Stimulated activated CD4-positive, alpha-beta T cell treated with anti-CD3 and anti-CD28 coated beads, TNF-alpha, amount 100 ng/mL, for 24 hours (primary cell): Measurements from ENCODE around the gene DDN.

ENCODE experiments used
- DNase-seq, 3 experiments: peaks; one replicate each; pipeline ENCODE4 v3.0.0-alpha.2; 2020; ENCODE audit warnings: low read depth in 3 of 3

DDN gene

GRCh38 chr12:49013428-49013827 lies 14.3 kb upstream of the DDN start:
- no peak for DNase-seq

DNA sequence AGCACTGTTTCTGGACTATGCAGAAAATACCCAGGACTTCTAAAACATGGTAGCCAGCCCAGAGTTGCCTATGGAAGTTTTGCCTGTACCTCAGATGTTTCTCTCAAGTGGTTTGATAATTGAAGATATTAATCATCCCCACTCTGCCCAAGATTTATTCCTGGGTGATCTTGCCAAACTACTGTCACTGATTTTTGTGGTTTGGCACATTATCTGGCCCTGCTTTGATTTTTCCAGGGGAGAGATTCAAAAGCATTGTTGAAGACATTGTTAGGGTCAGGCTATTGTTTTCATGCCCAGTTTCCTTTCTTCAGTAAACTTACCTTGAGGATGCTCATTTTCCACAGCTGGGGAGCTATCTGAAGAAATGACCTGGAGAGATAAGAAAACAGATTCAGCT lies 13.6 kb upstream of the DDN start:
- DNase-seq: no peak

GRCh38 chr12:49010092-49010668 lies 11.0 kb upstream of the DDN start:
- no peak for DNase-seq

GRCh38 chr12:49008943-49009342 lies 9.8 kb upstream of the DDN start:
- DNase-seq: no peak

GRCh38 chr12:49000346-49000745 lies 1.2 kb upstream of the DDN start:
- DNase-seq: no peak

GRCh38 chr12:48998497-48999353 lies 450 bp downstream of the DDN start:
- peak in 1 of 3 experiments; percentile 28 for DNase-seq

- DNase-seq: no peak
These were observed 1.3 kb downstream of the DDN start for GRCh38 chr12:48997719-48998496.

DNA sequence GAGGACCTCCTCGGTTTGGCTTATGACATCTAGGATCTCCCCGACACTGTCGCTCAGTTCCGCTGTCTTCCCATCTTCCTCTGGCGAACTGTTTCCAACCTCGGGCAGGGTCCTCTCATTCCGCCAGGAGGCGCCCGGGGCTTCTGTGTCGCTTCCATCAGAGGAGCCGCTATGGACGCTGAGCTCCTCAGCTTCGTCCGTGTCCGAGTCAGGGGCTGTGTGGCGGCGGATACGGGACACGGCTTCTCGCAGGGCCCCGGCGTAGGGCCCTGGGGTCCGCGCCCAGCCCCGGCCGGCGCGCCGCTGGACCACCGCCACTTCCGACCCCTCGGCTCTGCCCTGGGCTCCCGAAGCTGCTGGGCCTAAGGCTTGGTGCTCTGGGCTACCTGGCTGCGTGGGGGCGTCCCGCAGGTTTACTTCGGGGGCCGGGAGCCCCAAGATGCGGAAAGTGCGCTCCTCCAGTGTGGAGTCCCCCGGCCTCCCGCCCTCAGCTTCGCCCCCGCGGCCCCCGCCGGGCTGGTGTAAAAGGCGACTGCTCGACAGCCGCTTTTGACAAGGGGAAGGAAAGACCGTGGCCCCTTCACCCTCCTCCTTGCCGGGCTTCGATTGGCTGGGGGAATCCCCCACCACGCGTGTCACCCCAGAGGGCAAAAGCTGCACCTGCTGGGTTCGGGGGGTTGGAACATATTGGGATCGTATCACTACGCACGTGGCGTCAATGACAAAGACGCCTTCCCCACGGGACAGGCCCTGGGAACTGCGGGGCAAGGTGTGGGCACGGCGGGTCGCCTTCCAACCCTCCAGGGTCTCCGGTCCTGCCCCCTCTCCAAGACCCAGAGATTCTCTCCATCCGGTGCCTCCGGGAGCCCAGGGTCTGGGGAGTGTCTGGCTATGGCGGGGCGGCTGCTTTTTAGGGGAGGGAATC lies 2.1 kb downstream of the DDN start:
- peak in 1 of 3 experiments; percentile 70 for DNase-seq

DNA sequence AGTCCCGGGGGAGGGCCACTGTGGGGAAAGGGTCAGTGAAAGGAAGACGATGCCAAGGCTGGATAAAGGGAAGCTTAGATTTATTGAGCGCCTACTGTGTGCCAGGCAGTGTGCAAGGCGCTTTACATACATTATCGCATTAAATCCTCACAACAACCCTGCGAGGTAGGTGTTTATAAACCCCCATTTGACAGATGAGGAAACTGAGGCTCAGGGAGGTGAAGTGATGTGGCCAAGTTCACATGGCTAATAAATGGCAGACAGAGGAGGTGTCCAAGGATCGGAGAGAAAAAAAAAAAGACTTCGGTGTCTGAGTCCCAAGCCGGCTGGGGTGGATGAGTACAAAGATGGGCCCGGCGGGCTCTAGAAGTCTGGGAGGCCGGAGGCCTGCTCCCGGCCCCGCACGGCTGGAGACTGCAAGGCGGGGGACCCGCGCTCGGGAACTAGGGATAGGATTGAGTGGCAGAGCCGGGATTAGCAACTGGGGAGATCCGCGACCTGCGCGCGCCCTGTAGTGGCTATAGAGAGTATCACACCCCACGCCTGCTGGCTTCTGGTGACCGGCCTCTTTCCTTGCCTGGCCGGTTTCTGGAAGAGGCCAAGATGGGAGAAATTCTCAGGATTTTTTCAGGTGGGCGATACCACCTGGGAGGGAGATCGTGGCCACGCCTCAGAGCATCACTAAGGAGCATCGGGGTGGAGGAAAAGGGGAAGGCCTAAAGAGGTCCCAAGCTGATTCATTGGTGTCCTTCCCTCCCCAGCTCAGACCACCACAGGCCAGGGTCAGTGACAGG lies 3.9 kb downstream of the DDN start:
- no peak for DNase-seq

GRCh38 chr12:48994224-48995085 lies 4.7 kb downstream of the DDN start:
- DNase-seq: no peak

GRCh38 chr12:48993787-48994186 lies 5.4 kb downstream of the DDN start:
- no peak for DNase-seq

- no peak for DNase-seq
These were observed 7.7 kb downstream of the DDN start for GRCh38 chr12:48991247-48992050.

- DNase-seq: no peak
These were observed 8.6 kb downstream of the DDN start for GRCh38 chr12:48990552-48990951.

DNA sequence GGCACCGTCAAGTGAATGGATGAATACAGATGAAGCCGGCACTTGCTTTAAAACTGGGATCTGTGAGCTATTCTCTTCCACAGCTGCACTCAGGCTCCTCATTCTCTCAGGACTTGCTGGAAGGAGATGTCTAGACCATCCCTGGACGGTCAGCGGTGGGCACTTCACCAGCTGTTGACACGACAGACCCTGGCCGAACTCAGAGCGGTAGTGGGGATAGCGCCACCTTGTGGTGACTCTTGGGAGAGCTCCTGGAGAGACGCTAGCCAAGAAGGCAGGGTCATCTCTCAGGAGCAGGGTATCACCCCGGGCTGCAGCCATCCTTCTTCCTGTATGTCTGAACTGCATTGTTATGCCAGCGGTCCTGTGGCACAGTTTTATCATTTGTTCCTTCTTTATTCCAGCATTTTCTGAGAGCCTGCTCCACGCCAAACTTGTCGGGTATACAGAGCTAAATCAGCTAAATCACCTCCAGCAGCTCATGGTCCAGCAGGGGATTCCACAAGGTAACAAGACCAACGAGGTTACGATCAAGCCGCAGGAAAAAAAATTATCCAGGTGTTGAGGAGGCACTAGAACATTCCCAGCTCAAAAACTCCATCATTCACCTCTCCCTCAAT lies 11.0 kb downstream of the DDN start:
- DNase-seq: peak; percentile 51 to 74 (median 56)

- no peak for DNase-seq
These were observed 12.4 kb downstream of the DDN start for GRCh38 chr12:48986720-48987291.

- no peak for DNase-seq
These were observed 13.3 kb downstream of the DDN start for GRCh38 chr12:48985901-48986300.

GRCh38 chr12:48985475-48985897 lies 13.7 kb downstream of the DDN start:
- DNase-seq: no peak
